H1 (cell line): Measurements from ENCODE around the gene ERVW-1. TPM values are rescaled to one million over a fixed set of nuclear protein-coding genes. Genes with fewer than 3 reads are reported as not detected.

Experiments
- CTCF ChIA-PET: fragments of 300-600 bp; sonication (Branson Sonifier 250); formaldehyde crosslinking; loops from one replicate; lab custom pipeline; 2021; ENCODE audit not compliant: partially characterized antibody; lab: Charles Lee
- POLR2A ChIA-PET: fragments of 300-600 bp; sonication (Branson Sonifier 250); formaldehyde crosslinking; loops from one replicate; lab custom pipeline; 2021; ENCODE audit warnings: inconsistent platforms; ENCODE audit not compliant: partially characterized antibody; lab: Charles Lee
- DNase-seq, 2 experiments: peaks; one replicate each; pipeline versions ENCODE4 v3.0.0 to v3.0.0-alpha.2; 2010 to 2022; ENCODE audit warnings: low spot score in 2 of 2, low read depth in 1 of 2, mixed read lengths in 1 of 2
- FAIRE-seq: peaks from 2 replicates; lab custom pipeline; 2011; peaks lifted over from hg19 to GRCh38; lab: Jason Lieb, UNC
- H2AFZ ChIP-seq: 2 replicates; pipeline ENCODE4 v1.8.1; 2012; ENCODE audit warnings: low read length, inconsistent platforms
- H2AK5ac ChIP-seq: 2 replicates; pipeline ENCODE4 v1.6.1; 2013; ENCODE audit warnings: low read depth, low read length
- H2BK120ac ChIP-seq: replicated peaks from 2 replicates; pipeline ENCODE3; 2013; ENCODE audit warnings: low read depth, low read length, inconsistent platforms
- H2BK12ac ChIP-seq: 2 replicates; pipeline ENCODE4 v1.6.1; 2013; ENCODE audit warnings: low read depth, low read length
- H2BK15ac ChIP-seq: 2 replicates; pipeline ENCODE4 v1.6.1; 2013; ENCODE audit warnings: low read length
- H2BK20ac ChIP-seq: 2 replicates; pipeline ENCODE4 v1.6.1; 2013; ENCODE audit warnings: low read length
- H2BK5ac ChIP-seq: 2 replicates; pipeline ENCODE4 v1.6.1; 2013; ENCODE audit warnings: low read depth, low read length
- H3K14ac ChIP-seq: 2 replicates; pipeline ENCODE4 v1.6.1; 2013; ENCODE audit warnings: inconsistent platforms; ENCODE audit not compliant: insufficient read length
- H3K18ac ChIP-seq: 2 replicates; pipeline ENCODE4 v1.6.1; 2013; ENCODE audit warnings: low read length; ENCODE audit errors: extremely low read depth
- H3K23ac ChIP-seq: 2 replicates; pipeline ENCODE4 v1.6.1; 2013; ENCODE audit warnings: inconsistent platforms; ENCODE audit not compliant: insufficient read length
- H3K23me2 ChIP-seq: 2 replicates; pipeline ENCODE4 v1.6.1; 2013; ENCODE audit warnings: low read depth, low read length
- H3K27ac ChIP-seq: 2 replicates; pipeline ENCODE4 v1.6.1; 2011; ENCODE audit warnings: low read depth, low read length, inconsistent platforms
- H3K27me3 ChIP-seq, 4 experiments: replicated peaks in 1 of 4; 1 replicate in 1 of 4; 2 replicates in 3 of 4; pipeline versions ENCODE4 v1.6.1 to v1.8.1; 2011 to 2013; ENCODE audit warnings: low read length in 3 of 4, mild to moderate bottlenecking in 3 of 4, inconsistent platforms in 2 of 4, mixed read lengths in 2 of 4, moderate library complexity in 1 of 4; ENCODE audit not compliant: control insufficient read depth in 3 of 4, insufficient read depth in 3 of 4; ENCODE audit errors: extremely low read depth in 1 of 4
- H3K36me3 ChIP-seq, 4 experiments: 2 replicates each; pipeline versions ENCODE4 v1.6.1 to v1.8.1; 2011 to 2013; ENCODE audit warnings: mild to moderate bottlenecking in 4 of 4, low read length in 3 of 4, moderate library complexity in 2 of 4, control low read depth in 1 of 4, inconsistent platforms in 1 of 4; ENCODE audit not compliant: insufficient read depth in 4 of 4, control insufficient read depth in 2 of 4
- H3K4ac ChIP-seq: replicated peaks from 2 replicates; pipeline ENCODE3; 2013; ENCODE audit warnings: low read length, low read depth, mixed read lengths, inconsistent platforms; ENCODE audit not compliant: insufficient read length
- H3K4me1 ChIP-seq, 4 experiments: replicated peaks in 1 of 4; 1 replicate in 1 of 4; 2 replicates in 3 of 4; pipeline versions ENCODE4 v1.6.1 to v1.8.1; 2011 to 2013; ENCODE audit warnings: low read length in 3 of 4, inconsistent platforms in 2 of 4, mixed read lengths in 1 of 4; ENCODE audit not compliant: insufficient read depth in 4 of 4, control insufficient read depth in 3 of 4
- H3K4me2 ChIP-seq, 2 experiments: 2 replicates each; pipeline versions ENCODE4 v1.6.1 to v1.8.1; 2011 to 2013; ENCODE audit warnings: low read depth in 2 of 2, low read length in 2 of 2, control low read depth in 1 of 2, inconsistent platforms in 1 of 2, mild to moderate bottlenecking in 1 of 2; ENCODE audit not compliant: insufficient read depth in 1 of 2
- H3K4me3 ChIP-seq, 4 experiments: fragments of 200-600, 300-600 bp in 1 of 4; sonication (generic), shearing (Covaris generic), sonication (Bioruptor Twin) in 1 of 4; 2 replicates each; pipeline versions ENCODE4 v1.5.1 to v1.8.1; 2011 to 2016; ENCODE audit warnings: low read length in 4 of 4, low read depth in 3 of 4, control low read depth in 2 of 4, inconsistent platforms in 2 of 4, mild to moderate bottlenecking in 2 of 4, mixed read lengths in 1 of 4, moderate library complexity in 1 of 4; ENCODE audit not compliant: insufficient read depth in 2 of 4; ENCODE audit errors: extremely low read depth in 1 of 4
- H3K56ac ChIP-seq: replicated peaks from 2 replicates; pipeline ENCODE3; 2013; ENCODE audit warnings: low read depth, mild to moderate bottlenecking, mixed read lengths, low read length, inconsistent platforms; ENCODE audit not compliant: insufficient read length
- H3K79me1 ChIP-seq: 2 replicates; pipeline ENCODE4 v1.6.1; 2013; ENCODE audit warnings: low read depth, low read length, control low read depth
- H3K79me2 ChIP-seq, 2 experiments: 2 replicates each; pipeline versions ENCODE4 v1.6.1 to v1.8.1; 2012 to 2013; ENCODE audit warnings: low read length in 2 of 2, mild to moderate bottlenecking in 2 of 2, inconsistent platforms in 1 of 2; ENCODE audit not compliant: insufficient read depth in 2 of 2, control insufficient read depth in 1 of 2
- H3K9ac ChIP-seq, 4 experiments: replicated peaks in 1 of 4; 1 replicate in 1 of 4; 2 replicates in 3 of 4; pipeline versions ENCODE4 v1.6.1 to v1.8.1; 2011 to 2013; ENCODE audit warnings: low read depth in 3 of 4, low read length in 3 of 4, control low read depth in 2 of 4, mild to moderate bottlenecking in 2 of 4, moderate library complexity in 2 of 4, inconsistent platforms in 1 of 4; ENCODE audit errors: extremely low read depth in 1 of 4
- H3K9me3 ChIP-seq, 2 experiments: 2 replicates each; pipeline versions ENCODE4 v1.6.1 to v1.8.1; 2012 to 2013; ENCODE audit warnings: mild to moderate bottlenecking in 2 of 2, moderate library complexity in 2 of 2, control low read depth in 1 of 2, inconsistent platforms in 1 of 2, low read depth in 1 of 2, low read length in 1 of 2, mixed read lengths in 1 of 2; ENCODE audit not compliant: insufficient read depth in 2 of 2
- H4K20me1 ChIP-seq, 2 experiments: replicated peaks in 1 of 2; 2 replicates each; pipeline versions ENCODE3 to v1.8.1; 2011 to 2013; ENCODE audit warnings: inconsistent platforms in 2 of 2, low read length in 2 of 2, mild to moderate bottlenecking in 1 of 2; ENCODE audit not compliant: insufficient read depth in 2 of 2, control insufficient read depth in 1 of 2
- H4K5ac ChIP-seq: 2 replicates; pipeline ENCODE4 v1.6.1; 2013; ENCODE audit warnings: low read length, low read depth, mixed read lengths, inconsistent platforms; ENCODE audit not compliant: insufficient read length
- H4K8ac ChIP-seq: 2 replicates; pipeline ENCODE4 v1.8.0; 2013; ENCODE audit warnings: mild to moderate bottlenecking, moderate library complexity, low read length, inconsistent platforms; ENCODE audit not compliant: insufficient read depth; ENCODE audit errors: extremely low read depth
- H4K91ac ChIP-seq: replicated peaks from 2 replicates; pipeline ENCODE3; 2013; ENCODE audit warnings: low read length, mixed read lengths, inconsistent platforms; ENCODE audit not compliant: insufficient read length
- ATF2 ChIP-seq: IDR thresholded peaks from 2 replicates; pipeline ENCODE4 v1.6.1; 2012; ENCODE audit warnings: low read length, inconsistent platforms
- BRCA1 ChIP-seq: IDR thresholded peaks from 2 replicates; pipeline ENCODE4 v1.6.1; 2012; ENCODE audit warnings: low read depth, low read length, improper control_type of control experiment
- KDM1A ChIP-seq: fragments of 200-600, 300-600 bp; sonication (generic); IDR thresholded peaks from 2 replicates; pipeline ENCODE4 v1.7.1; 2016; ENCODE audit warnings: mild to moderate bottlenecking, low read length, borderline replicate concordance
- SP1 ChIP-seq: IDR thresholded peaks from 2 replicates; pipeline ENCODE4 v1.6.1; 2011; ENCODE audit warnings: low read depth, low read length
- WGBS, 2 experiments: shearing (Covaris generic) in 1 of 2; methylation state at CpG; one replicate each; pipeline versions ENCODE4 v1.1.6 to v1.1.7; 2013 to 2015; ENCODE audit warnings: low lambda C conversion rate in 2 of 2, mixed read lengths in 2 of 2, inconsistent platforms in 1 of 2, low coverage in 1 of 2, missing lambda C conversion rate in 1 of 2; ENCODE audit not compliant: insufficient replicate concordance in 2 of 2, insufficient coverage in 1 of 2, insufficient read length in 1 of 2; ENCODE audit errors: extremely low coverage in 1 of 2, missing lambda C conversion rate in 1 of 2; 5-methylcytosine and 5-hydroxymethylcytosine counted together
- polyA plus RNA-seq, 7 experiments: library from polyadenylated mRNA; depleted of rRNA in 3 of 7; stranded (reverse) in 5 of 7; unstranded in 2 of 7; fragments of >200 nt in 5 of 7; fragments of 200-250 nt in 2 of 7; gene quantifications; 1 replicate in 5 of 7; 2 replicates in 1 of 7; 4 replicates in 1 of 7; pipeline versions ENCODE4 v1.2.1 to v1.2.3, GENCODE V29; 2011 to 2013; ENCODE audit warnings: missing spikeins in 2 of 7, mixed read lengths in 2 of 7
- total RNA-seq: library from RNA; stranded (reverse); fragmentation: NEBNext Ultra II Directional; extraction: Animal tissue kit (Norgen Biotek cat#: 25700); gene quantifications from 2 replicates; pipeline ENCODE4 v1.2.1, GENCODE V29; 2021

ERVW-1 gene
- total and polyA plus RNA-seq, 2 of the 8 experiments (the other 6 are each of a cell fraction or from before 2014, with no cell fraction given): 0.08 TPM; not detected in 1

GRCh38 chr7:92460109-92460508, 17.6 kb downstream of the ERVW-1 start:
- Histone ChIP-seq H3K18ac (no peak overlapping the region), H3K56ac (no peak overlapping the region), H4K91ac (no peak overlapping the region), H2BK12ac (no peak overlapping the region), H3K27ac (no peak overlapping the region), H2AFZ (no peak overlapping the region), H3K9ac (no peak overlapping the region), H3K4me1 (no peaks in the 10 kb centered on the region), H3K9me3 (no peaks in the 10 kb centered on the region), H2BK120ac (no peak overlapping the region), H3K27me3 (no peaks in the 10 kb centered on the region), H2BK5ac (no peak overlapping the region), H3K4ac (no peak overlapping the region), H3K79me1 (no peaks in the 10 kb centered on the region), H4K20me1 (peaks cover 0 to 2% of the 10 kb centered on the region in 2 experiments), H3K14ac (no peak overlapping the region), H2BK20ac (no peak overlapping the region), H4K8ac (no peak overlapping the region), H3K23me2 (no peaks in the 10 kb centered on the region), H3K4me3 (no peak overlapping the region), H3K4me2 (no peak overlapping the region), H3K36me3 (peaks cover 2 to 29% (median 16%) of the 10 kb centered on the region in 4 experiments; a peak in 6 of 8 replicates), H2AK5ac (no peak overlapping the region), H2BK15ac (no peak overlapping the region), H4K5ac (no peak overlapping the region), H3K23ac (no peak overlapping the region), H3K79me2 (no peaks in the 10 kb centered on the region)
- WGBS, 2 experiments: 92% methylated on average over 2 of the region's 2 CpGs; no CpG with 5 or more reads in 1 of the 2 experiments
- CTCF ChIA-PET: interaction anchor here (0.9 to 3.2 kb wide), 17 partner anchors 8 to 647 kb away, joined by 3 to 31 read pairs (median 4); partner anchors contain the start of genes ANKIB1, GATAD1, KRIT1 and LRRD1
- DNase-seq (no peak), FAIRE-seq (no peak)
- POLR2A ChIA-PET: interaction anchor here (0.7 to 2.3 kb wide), 3 partner anchors 11 to 1276 kb away, joined by 3 to 17 read pairs (median 7); partner anchors contain the start of gene GATAD1
- no peak for TF ChIP-seq BRCA1
- no peak for TF ChIP-seq ATF2
- no peak for TF ChIP-seq SP1
- no peak for TF ChIP-seq KDM1A
